ENCODE data around the gene SFMBT2.
"Not testable (repeated sequence)": the region's sequence is repeated elsewhere in the genome, so short reads cannot be mapped to it uniquely, and the experiment has no call there.

Gene SFMBT2

GRCh38 chr10:7258948-7259523, 151.8 kb downstream of the SFMBT2 start:
- no peak for DNase-seq

- DNase-seq, result no peak
Measured at GRCh38 chr10:7255517-7255916, 155.3 kb downstream of the SFMBT2 start.

- no peak for DNase-seq
Measured at GRCh38 chr10:7251696-7252465, 159.0 kb downstream of the SFMBT2 start.

- DNase-seq, result no peak
Measured at GRCh38 chr10:7250236-7250635, 160.6 kb downstream of the SFMBT2 start.

- DNase-seq, result no peak
Measured at GRCh38 chr10:7248585-7249164, 162.2 kb downstream of the SFMBT2 start.

- DNase-seq, result no peak
Measured at GRCh38 chr10:7248148-7248547, 162.7 kb downstream of the SFMBT2 start.

- DNase-seq, result no peak
Measured at GRCh38 chr10:7245505-7245904, 165.3 kb downstream of the SFMBT2 start.

GRCh38 chr10:7243873-7244272, 167.0 kb downstream of the SFMBT2 start:
- DNase-seq, result no peak

- no peak for DNase-seq
Measured at GRCh38 chr10:7243139-7243538, 167.7 kb downstream of the SFMBT2 start.

GRCh38 chr10:7239312-7239985, 171.4 kb downstream of the SFMBT2 start:
- no peak for DNase-seq

- DNase-seq, result no peak
Measured at GRCh38 chr10:7235376-7235775, 175.5 kb downstream of the SFMBT2 start.

- DNase-seq, result no peak
Measured at GRCh38 chr10:7234109-7234508, 176.7 kb downstream of the SFMBT2 start.

GRCh38 chr10:7233259-7233991, 177.4 kb downstream of the SFMBT2 start:
- DNase-seq, result no peak

GRCh38 chr10:7231509-7232414, 179.1 kb downstream of the SFMBT2 start:
- no peak for DNase-seq

GRCh38 chr10:7230951-7231350, 179.9 kb downstream of the SFMBT2 start:
- DNase-seq, result no peak

GRCh38 chr10:7230036-7230435, 180.8 kb downstream of the SFMBT2 start:
- DNase-seq, result no peak

GRCh38 chr10:7225133-7225532, 185.7 kb downstream of the SFMBT2 start:
- no peak for DNase-seq

- DNase-seq, result no peak
Measured at GRCh38 chr10:7218968-7219367, 191.9 kb downstream of the SFMBT2 start.

GRCh38 chr10:7212696-7213095, 198.1 kb downstream of the SFMBT2 start:
- DNase-seq, result not testable (repeated sequence)

GRCh38 chr10:7211857-7212577, 198.8 kb downstream of the SFMBT2 start:
- DNase-seq, result no peak

- DNase-seq, result no peak
Measured at GRCh38 chr10:7210516-7210915, 200.3 kb downstream of the SFMBT2 start.
